Activated CD4-positive, alpha-beta memory T cell treated with anti-CD3 and anti-CD28 coated beads for 36 hours (primary cell): ENCODE results near the gene CAMP. TPM values are rescaled to one million over a fixed set of nuclear protein-coding genes. Genes with fewer than 3 reads are reported as not detected.

Experiments used
- CTCF ChIA-PET: fragments of 350-600 bp; sonication (Branson Sonifier 250); formaldehyde crosslinking; loops from one replicate; lab custom pipeline; 2021; ENCODE audit warnings: antibody characterized with exemption, inconsistent platforms; lab: Charles Lee
- POLR2A ChIA-PET: fragments of 350-600 bp; sonication (Branson Sonifier 250); formaldehyde crosslinking; loops from one replicate; lab custom pipeline; 2021; ENCODE audit warnings: antibody characterized with exemption; lab: Charles Lee
- DNase-seq: peaks from one replicate; pipeline ENCODE4 v3.0.0-alpha.2; 2020
- H3K27ac Mint-ChIP-seq: one replicate; pipeline ENCODE4 v1.8.0; 2021; ENCODE audit warnings: mixed read lengths
- H3K27me3 Mint-ChIP-seq: one replicate; pipeline ENCODE4 v1.8.0; 2021; ENCODE audit warnings: mixed read lengths
- H3K36me3 Mint-ChIP-seq: one replicate; pipeline ENCODE4 v1.8.0; 2021; ENCODE audit warnings: mixed read lengths
- H3K4me1 Mint-ChIP-seq: one replicate; pipeline ENCODE4 v1.8.0; 2021; ENCODE audit warnings: low read depth, mixed read lengths
- H3K4me3 Mint-ChIP-seq: one replicate; pipeline ENCODE4 v1.8.0; 2021; ENCODE audit warnings: mild to moderate bottlenecking, mixed read lengths
- H3K9me3 Mint-ChIP-seq: one replicate; pipeline ENCODE4 v1.8.0; 2021; ENCODE audit warnings: mixed read lengths
- intact Hi-C: fragments of 100-400 bp; cut with micrococcal nuclease; formaldehyde crosslinking; loops from one replicate; pipeline ENCODE4 v1.15.1; 2023
- total RNA-seq, 2 experiments: library from RNA; stranded (reverse); gene quantifications; one replicate each; pipeline ENCODE4 v1.2.3, GENCODE V29; 2021

Gene CAMP, protein sequence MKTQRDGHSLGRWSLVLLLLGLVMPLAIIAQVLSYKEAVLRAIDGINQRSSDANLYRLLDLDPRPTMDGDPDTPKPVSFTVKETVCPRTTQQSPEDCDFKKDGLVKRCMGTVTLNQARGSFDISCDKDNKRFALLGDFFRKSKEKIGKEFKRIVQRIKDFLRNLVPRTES
- not detected for total RNA-seq

DNA sequence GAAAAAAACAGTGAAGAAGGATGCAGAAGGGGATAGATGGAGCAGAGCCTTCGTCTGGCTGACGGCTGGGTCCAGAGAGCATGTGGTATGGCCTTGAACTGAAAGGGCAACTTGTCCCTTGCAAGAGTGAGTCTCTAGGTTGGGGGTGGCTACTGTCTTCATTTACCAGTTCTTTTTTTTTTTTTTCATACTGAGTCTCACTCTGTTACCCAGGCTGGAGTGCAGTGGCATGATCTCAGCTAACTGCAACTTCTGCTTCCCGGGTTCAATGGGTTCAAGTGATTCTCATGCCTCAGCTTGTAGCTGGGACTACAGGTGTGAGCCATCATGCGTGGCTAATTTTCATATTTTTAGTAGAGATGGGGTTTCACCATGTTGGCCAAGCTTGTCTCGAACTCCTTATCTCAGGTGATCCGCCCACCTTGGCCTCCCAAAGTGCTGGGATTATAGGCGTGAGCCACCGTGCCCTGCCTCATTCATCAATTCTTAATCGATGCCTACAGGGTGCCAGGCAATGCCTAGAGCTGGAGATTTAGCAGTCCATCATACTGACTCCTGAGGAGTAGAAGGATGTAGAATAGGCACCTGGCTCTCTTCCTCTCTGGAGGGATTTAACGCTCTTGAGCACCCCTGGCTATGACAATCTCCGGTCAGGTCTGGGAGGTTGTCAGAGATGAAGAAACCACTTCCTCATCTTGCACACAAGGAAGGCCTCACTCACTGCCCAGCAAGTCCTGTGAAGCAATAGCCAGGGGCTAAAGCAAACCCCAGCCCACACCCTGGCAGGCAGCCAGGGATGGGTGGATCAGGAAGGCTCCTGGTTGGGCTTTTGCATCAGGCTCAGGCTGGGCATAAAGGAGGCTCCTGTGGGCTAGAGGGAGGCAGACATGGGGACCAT lies at the start of gene CAMP:
CAMP (plus strand) TSS at position 880 of the 898 bp plus-strand sequence; CDS start at position 897, 17 bp downstream.
- no peak within 1 kb of the TSS for H3K27ac Mint-ChIP-seq
- no peak within 1 kb of the TSS for H3K4me3 Mint-ChIP-seq
- H3K9me3 Mint-ChIP-seq, result no peaks in the 10 kb centered on the region
- H3K36me3 Mint-ChIP-seq, result no peaks in the 10 kb centered on the region
- no peak for DNase-seq
- no peaks in the 10 kb centered on the region for H3K27me3 Mint-ChIP-seq
- intact Hi-C loops, result no loop called here
- POLR2A ChIA-PET, result no interaction called here
- no peaks in the 10 kb centered on the region for H3K4me1 Mint-ChIP-seq
- CTCF ChIA-PET, result no interaction called here

DNA sequence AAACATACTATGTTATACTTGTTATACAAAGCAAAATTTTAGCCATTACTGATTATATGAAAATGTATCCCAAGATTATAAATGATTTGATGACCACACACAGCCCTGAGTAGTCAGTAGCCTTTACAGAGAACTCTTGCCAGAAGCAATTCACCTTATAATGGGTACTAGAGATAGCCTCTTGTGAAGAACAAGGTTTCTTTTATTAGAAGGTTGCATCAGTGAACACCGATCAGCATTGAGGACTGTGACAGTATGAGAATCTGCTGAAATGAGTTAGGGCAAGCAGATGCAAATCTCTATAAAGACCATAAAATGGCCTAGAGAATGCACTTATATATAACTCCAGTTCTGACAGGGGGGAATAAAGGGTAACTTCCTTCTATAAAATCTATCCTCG lies 45.2 kb upstream of the CAMP start:
- Mint-ChIP-seq H3K27me3 (no peaks in the 10 kb centered on the region), H3K9me3 (no peaks in the 10 kb centered on the region), H3K4me1 (peaks cover 2% of the 10 kb centered on the region), H3K27ac (no peak overlapping the region), H3K36me3 (peaks cover 83% of the 10 kb centered on the region), H3K4me3 (no peak overlapping the region)
- no peak for DNase-seq
- ChIA-PET CTCF (interaction anchor here (1.1 to 1.3 kb wide), 2 partner anchors 17 to 353 kb away, joined by 3 read pairs; no protein-coding TSS in a partner anchor), POLR2A (no interaction called here)
- intact Hi-C loops, result no loop called here

DNA sequence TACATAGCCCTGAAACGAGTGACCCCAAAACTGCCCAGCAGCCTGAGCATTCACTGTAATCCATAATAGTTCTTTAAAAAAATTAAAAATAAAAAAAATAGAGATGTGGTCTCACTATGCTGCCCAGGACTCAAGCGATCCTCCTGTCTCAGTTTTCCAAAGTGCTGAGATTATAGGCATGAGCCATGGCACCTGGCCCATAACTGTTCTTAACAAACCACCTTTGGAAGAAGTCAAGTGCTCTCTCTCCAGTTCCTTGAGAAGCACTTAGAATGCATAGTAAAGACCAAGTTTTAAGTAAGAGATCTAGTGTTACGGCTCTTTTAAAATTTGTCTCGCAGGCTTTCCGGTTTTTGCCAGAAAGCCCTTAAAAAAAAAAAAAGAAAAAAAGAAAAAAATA lies 43.3 kb upstream of the CAMP start:
- Mint-ChIP-seq H3K9me3 (no peaks in the 10 kb centered on the region), H3K4me3 (no peak overlapping the region), H3K4me1 (peaks cover 2% of the 10 kb centered on the region), H3K36me3 (peaks cover 88% of the 10 kb centered on the region), H3K27me3 (no peaks in the 10 kb centered on the region), H3K27ac (no peak overlapping the region)
- no peak for DNase-seq
- ChIA-PET CTCF (no interaction called here), POLR2A (no interaction called here)
- intact Hi-C loops, result no loop called here

DNA sequence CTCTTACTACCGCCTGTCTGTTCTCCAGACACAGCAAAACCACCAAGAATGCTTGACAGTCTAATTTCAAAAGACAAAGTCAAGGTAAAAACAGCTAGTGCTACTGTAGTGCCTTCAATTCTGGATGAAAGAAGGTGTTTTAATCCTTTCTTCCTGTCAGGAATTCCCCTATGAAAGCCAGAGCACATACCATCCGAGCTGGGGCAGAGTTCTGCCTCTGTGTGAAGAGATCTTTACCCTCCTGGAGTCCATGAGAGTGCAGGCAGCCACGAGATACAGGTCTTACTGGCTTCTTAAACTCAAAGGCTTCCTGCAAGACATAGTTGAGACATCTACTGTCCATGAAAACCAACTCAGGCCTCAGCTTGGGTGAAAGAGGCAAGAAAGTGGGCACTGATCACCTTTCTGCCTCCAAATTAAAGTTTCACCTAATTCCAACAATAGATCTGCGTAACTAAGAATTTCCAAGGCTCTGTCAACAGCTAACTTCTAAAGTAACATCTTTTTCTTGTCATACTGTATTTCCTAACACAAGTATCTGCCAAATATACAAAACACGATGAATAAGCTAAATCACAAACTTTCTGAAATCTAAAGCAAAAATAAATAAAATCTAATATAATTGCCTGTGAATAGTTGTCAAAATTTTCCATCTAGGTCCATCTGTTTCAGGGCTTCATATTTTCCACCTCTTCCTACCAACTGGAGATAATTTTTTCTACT lies 42.6 kb upstream of the CAMP start:
- CTCF ChIA-PET, result interaction anchor here (1.7 kb wide), 1 partner anchor 256 kb away, joined by 4 read pairs; no protein-coding TSS in a partner anchor

DNA sequence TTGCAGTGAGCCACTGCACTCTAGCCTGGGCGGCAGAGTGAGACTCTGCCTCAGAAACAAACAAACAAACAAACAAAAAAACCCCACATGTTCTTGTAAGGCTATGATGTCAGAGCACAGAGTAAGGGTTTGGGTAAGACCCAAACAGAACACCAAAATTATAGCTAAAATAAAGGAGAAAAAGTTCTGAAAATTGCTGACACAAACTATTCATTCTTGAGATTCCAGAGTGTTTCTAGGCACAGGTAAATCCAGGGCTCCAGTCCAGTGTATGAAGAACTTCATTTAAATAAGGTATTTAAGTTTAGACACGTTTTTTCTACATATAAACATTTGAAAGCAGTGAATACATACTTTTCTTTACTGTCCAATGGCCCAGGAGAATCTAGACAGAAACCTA lies 39.0 kb upstream of the CAMP start:
- peaks cover 7% of the 10 kb centered on the region for H3K27me3 Mint-ChIP-seq
- no peak for DNase-seq
- intact Hi-C loops, result no loop called here
- H3K4me3 Mint-ChIP-seq, result no peak overlapping the region
- peaks cover 76% of the 10 kb centered on the region for H3K36me3 Mint-ChIP-seq
- CTCF ChIA-PET, result no interaction called here
- H3K9me3 Mint-ChIP-seq, result no peaks in the 10 kb centered on the region
- H3K4me1 Mint-ChIP-seq, result peaks cover 16% of the 10 kb centered on the region
- POLR2A ChIA-PET, result no interaction called here
- no peak overlapping the region for H3K27ac Mint-ChIP-seq

More for the DNA sequence above, 42.6 kb upstream of the CAMP start:
- Mint-ChIP-seq H3K36me3 (peaks cover 89% of the 10 kb centered on the region), H3K27ac (no peak overlapping the region), H3K9me3 (no peaks in the 10 kb centered on the region), H3K27me3 (no peaks in the 10 kb centered on the region), H3K4me3 (no peak overlapping the region), H3K4me1 (peaks cover 2% of the 10 kb centered on the region)
- intact Hi-C loops, result no loop called here
- POLR2A ChIA-PET, result no interaction called here
- DNase-seq, result no peak

DNA sequence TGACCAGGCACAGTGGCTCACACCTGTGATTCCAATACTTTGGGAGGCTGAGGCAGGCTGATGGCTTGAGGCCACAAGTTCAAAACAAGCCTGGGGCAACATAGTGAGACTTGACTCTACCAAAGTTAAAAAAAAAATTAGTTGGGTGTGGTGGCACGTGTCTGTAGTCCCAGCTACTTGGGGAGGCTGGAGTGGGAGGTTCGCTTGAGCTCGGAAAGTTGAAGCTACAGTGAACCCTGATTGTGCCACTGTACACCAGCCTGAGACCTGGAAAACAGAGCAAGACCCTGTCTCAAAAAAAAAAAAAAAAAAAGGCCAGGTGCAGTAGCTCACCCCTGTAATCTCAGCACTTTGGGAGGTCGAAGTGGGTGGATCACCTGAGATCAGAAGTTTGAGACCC lies 38.2 kb upstream of the CAMP start:
- no peak overlapping the region for H3K27ac Mint-ChIP-seq
- ChIA-PET POLR2A (no interaction called here), CTCF (no interaction called here)
- DNase-seq, result no peak
- peaks cover 68% of the 10 kb centered on the region for H3K36me3 Mint-ChIP-seq
- H3K9me3 Mint-ChIP-seq, result no peaks in the 10 kb centered on the region
- H3K4me3 Mint-ChIP-seq, result no peak overlapping the region
- intact Hi-C loops, result no loop called here
- H3K27me3 Mint-ChIP-seq, result peaks cover 7% of the 10 kb centered on the region
- H3K4me1 Mint-ChIP-seq, result peaks cover 16% of the 10 kb centered on the region

DNA sequence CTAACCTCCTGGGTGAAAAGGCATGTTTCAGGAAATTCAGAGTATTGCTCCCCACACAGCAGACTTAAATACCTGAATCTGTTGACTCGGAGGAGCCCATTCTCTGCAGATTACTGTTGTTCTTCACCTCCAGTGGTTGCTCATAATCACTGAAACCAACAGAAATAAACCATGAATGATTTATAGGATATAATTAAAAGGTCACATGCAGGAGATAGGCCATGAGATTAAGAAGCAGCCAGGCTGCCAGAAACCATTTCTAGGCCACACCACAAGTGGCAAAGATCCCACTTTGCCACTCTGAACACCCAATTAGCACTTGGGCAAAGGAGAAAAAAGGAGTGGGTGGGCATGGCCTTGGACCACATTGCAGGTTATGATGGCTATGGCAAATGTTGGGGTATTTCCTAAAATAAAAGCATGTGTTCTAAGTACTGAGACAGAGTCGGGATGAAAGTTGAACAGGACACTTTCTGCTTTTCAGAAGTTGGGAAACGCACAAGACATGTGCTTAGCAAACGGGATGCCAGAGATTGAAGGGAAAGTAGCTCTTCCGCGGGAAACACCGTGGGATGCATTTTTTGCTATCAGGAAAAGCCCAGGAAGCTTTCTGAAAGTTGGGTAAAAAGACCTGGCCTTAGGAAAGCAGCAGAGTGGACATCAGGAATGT lies 36.5 kb upstream of the CAMP start:
- no peaks in the 10 kb centered on the region for H3K9me3 Mint-ChIP-seq
- ChIA-PET POLR2A (no interaction called here), CTCF (interaction anchor here (2.2 kb wide), 1 partner anchor 249 kb away, joined by 11 read pairs; no protein-coding TSS in a partner anchor)
- no peak for DNase-seq
- intact Hi-C loops, result no loop called here
- peak overlapping the region; percentile 94 for H3K4me3 Mint-ChIP-seq
- peaks cover 16% of the 10 kb centered on the region for H3K4me1 Mint-ChIP-seq
- peak overlapping the region; percentile 29 for H3K27ac Mint-ChIP-seq
- peaks cover 55% of the 10 kb centered on the region for H3K36me3 Mint-ChIP-seq
- H3K27me3 Mint-ChIP-seq, result peaks cover 7% of the 10 kb centered on the region

DNA sequence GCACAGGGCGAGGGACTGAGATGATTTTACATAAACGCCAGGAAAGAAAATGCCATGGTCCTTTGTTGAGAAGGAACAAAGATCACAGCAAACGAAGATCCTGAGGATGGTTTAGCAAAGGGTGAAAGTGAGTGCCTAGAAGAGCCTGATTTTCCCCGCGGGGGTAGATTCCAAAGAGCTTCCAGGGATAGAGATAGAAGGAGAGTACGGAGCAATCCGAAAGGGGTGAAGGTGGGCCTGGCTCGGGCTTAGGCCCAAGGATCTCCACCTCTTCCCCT lies 36.1 kb upstream of the CAMP start:
- Mint-ChIP-seq H3K36me3 (peaks cover 51% of the 10 kb centered on the region), H3K4me1 (peaks cover 16% of the 10 kb centered on the region), H3K9me3 (no peaks in the 10 kb centered on the region), H3K4me3 (peak overlapping the region; percentile 94), H3K27ac (peak overlapping the region; percentile 29), H3K27me3 (peaks cover 7% of the 10 kb centered on the region)
- intact Hi-C loops, result no loop called here
- CTCF ChIA-PET, result interaction anchor here (2.2 kb wide), 1 partner anchor 249 kb away, joined by 11 read pairs; no protein-coding TSS in a partner anchor
- POLR2A ChIA-PET, result interaction anchor here (1.4 to 1.7 kb wide), 3 partner anchors 81 to 362 kb away, joined by 4 to 6 read pairs (median 6); no protein-coding TSS in a partner anchor
- no peak for DNase-seq

DNA sequence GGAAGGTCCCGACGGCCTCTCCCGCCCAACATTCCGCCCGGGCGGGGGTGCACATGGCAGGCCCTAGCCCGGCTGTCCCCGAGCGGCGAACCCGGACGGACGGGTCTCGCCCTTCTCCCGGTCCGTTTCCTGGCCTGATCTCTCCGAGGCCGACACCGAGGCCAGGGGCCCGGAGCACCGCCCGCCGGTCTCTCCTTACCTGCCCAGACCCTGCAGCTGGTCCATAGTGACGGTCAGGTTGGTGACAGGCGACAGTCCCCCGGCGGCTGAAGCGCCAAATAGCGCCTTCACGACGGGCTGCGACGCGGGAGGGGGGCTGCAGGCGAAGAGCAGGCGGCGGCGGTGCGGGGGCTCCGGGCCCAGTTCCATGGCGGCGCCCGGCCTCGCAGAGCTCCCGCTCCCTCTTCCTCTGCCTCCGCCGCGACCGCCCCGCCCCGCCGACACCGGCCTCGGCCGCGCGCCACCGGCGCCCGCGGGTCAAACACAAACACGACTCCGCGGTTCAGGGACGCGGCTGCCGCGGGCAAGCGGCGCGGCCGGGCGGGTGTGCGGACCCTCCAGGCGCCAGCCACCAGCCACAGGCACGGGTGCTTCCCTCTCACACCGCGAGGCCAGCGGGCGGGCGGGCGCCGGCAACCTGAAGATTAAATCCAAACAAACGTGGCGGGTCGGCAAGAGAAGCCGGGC lies 35.6 kb upstream of the CAMP start:
- DNase-seq, result no peak
- Mint-ChIP-seq H3K9me3 (no peaks in the 10 kb centered on the region), H3K36me3 (peaks cover 46% of the 10 kb centered on the region), H3K4me3 (peak overlapping the region; percentile 94), H3K27me3 (peaks cover 7% of the 10 kb centered on the region), H3K27ac (no peak overlapping the region), H3K4me1 (peaks cover 14% of the 10 kb centered on the region)
- ChIA-PET CTCF (interaction anchor here (0.8 to 2.2 kb wide), 4 partner anchors 82 to 320 kb away, joined by 3 to 11 read pairs (median 3); no protein-coding TSS in a partner anchor), POLR2A (interaction anchor here (0.5 to 1.7 kb wide), 7 partner anchors 21 to 362 kb away, joined by 3 to 6 read pairs (median 4); partner anchors contain the start of gene SHISA5)
- intact Hi-C loops, result loop anchor here (1.0 to 2.0 kb wide), 7 partner anchors 54 to 448 kb away; partner anchors contain the start of genes CCDC51, NME6, PFKFB4 and SLC26A6

DNA sequence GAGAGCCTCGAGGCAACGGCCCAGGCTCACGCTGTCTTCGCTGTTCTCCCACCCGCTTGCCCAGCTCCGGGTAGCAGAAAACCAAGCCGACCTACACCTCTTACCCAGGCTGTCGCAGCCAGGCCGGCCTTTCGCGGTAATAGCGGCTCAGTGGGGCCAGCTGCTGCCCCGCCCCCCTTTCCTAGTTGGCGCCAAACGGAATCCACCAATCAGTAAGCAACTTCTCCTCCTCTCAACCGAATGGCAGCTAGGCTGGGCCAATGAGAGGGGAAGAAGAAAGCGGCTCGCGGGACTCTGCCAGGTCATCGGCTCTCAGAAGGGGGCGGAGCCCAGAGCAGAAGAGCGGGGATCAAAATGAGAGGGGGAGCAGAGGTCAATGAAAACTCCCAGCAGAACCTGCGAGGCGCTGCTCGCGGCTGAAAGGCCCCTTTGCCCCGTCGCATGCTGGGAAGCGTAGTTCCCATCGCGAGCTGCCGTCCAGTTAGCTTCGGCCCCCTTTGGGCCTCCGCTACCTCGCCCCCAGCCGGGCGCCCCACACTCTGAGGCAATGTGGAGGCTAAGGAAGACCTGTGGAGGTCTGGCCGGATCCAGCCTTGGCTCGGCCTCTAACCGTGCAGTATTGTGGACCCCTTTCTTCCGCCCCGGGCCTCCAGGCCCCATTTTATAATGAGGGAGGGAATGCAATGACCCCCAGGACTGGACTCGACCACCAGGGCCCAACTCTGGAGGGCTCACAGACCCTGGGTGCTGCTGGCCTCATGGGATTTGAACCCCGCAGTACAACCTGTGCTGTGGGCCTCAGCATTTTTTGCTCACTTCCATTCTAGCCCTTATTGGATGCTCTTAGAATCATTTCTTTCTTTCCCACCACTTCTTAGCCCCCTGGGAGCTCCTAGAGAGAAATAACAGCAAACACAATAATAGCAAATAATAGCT lies 34.8 kb upstream of the CAMP start, which contains the start of gene CDC25A:
CDC25A (minus strand) TSS at position 152 of the 936 bp plus-strand sequence. CDS start 470 bp downstream, outside the sequence.
- Mint-ChIP-seq H3K9me3 (no peaks in the 10 kb centered on the region), H3K36me3 (peaks cover 38% of the 10 kb centered on the region), H3K27me3 (peaks cover 7% of the 10 kb centered on the region), H3K27ac (peak within 1 kb of the TSS; percentile 66), H3K4me3 (peak within 1 kb of the TSS; percentile 94), H3K4me1 (peaks cover 14% of the 10 kb centered on the region)
- ChIA-PET POLR2A (interaction anchor here (0.5 to 1.7 kb wide), 9 partner anchors 21 to 595 kb away, joined by 3 to 6 read pairs (median 3); partner anchors contain the start of genes PFKFB4 and SHISA5), CTCF (interaction anchor here (0.8 to 2.2 kb wide), 6 partner anchors 81 to 319 kb away, joined by 3 to 11 read pairs (median 3); no protein-coding TSS in a partner anchor)
- intact Hi-C loops, result loop anchor here (1.0 to 2.0 kb wide), 7 partner anchors 53 to 447 kb away; partner anchors contain the start of genes CCDC51, NME6, PFKFB4 and SLC26A6
- peak; percentile 98 for DNase-seq
